ENCODE data around the gene MKNK2.
"Not testable (repeated sequence)": the region's sequence is repeated elsewhere in the genome, so short reads cannot be mapped to it uniquely, and the experiment has no call there.

MKNK2 gene

DNA sequence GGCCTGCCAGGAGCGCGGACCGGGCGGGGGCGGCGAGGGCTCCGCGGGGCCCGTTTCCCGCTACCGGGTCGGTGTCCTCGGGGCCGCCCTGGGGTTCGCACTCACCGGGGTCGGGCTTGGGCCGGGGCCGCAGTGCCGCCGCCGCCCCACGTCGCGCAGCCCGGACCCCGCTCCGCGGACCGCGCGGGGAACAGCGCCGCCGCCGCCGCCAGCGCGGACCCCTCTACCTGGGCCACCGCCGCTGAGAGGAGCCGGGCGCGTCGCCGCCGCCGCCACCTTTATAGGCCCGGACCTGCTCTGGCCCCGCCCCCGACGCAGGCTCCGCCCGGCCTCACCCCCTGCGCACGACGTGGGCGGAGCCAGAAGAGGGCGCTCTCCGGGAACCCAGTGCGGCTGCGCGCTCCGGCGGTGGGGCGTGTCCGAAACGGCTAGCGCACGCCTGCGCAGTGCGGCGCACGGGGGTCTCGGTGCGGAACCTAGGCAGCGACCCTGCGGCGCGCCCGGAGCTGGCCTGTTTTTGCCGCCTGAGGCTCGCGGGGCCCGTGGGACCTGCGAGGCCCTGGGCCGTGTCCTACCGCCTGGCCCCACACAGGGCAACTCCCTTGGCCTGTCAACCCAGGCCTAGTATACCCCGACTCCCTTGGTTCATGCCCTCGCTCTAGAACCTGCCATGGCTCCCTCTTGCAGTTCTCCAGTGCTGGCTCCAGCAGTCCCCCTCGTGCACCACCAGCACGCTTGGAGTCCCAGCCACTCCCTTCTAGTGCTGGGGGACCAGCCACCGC is at the start of gene MKNK2:
Gene MKNK2 (minus strand): TSS at position 254 of the 782 bp plus-strand sequence. CDS start 393 bp downstream, outside the sequence.
- DNase-seq (ENCODE audit: low spot score): peak; percentile 93

DNA sequence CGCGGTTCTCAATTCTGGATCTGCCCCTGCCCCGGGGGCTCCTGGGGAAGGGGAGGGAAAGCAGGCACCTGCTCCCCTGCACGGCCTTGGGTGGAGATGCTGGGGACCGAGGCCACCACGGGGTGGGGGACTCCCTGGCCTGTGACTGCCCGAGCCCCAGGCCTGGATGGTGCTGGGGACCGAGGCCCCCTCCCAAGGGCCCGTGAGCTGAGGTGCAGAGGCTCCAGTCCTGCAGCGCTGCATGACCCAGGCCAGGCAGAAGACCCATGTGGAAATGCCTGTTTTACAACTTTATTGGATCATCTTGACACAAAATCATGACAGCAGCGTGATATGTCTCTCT is 49.6 kb upstream of the MKNK2 start:
- no peak for DNase-seq (ENCODE audit: low spot score)

DNA sequence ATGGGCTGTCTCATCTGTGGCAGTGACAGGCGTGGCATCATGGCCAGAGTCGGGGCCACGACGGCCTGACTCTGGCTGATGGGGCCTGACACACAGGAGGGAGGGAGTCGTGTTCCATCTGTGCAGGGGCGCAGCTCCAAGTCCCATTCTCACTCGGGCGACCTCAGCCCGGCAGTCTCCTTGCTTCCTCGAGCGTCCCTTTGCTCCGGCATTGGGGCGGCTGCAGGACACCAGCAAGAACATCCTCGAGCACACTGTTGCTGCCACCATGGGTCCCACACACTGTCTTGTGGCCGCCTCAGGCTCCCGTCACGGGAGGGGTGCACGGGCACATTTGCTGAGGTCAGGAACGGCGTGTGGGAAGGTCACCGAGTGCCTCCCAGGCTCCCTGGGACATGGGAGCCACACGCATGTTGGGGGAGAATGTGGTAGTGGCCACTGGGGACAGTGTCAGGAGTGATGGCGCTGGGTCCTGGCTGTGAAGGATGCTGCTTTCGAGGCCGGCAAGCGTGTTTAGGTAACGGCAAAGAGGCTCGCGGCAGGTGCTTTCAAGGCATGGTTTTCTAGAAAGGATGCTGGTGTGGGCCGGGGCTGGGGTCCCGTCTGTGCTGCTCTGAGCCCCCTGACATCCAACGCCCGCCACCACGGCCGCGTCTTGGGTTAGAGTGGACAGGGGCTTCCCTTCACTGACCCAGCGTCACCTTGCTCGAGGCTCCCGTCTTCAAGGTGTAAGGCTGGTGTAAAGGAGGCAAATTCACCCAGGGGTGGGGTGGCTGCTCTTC is 49.1 kb upstream of the MKNK2 start:
- no peak for DNase-seq (ENCODE audit: low spot score)

DNA sequence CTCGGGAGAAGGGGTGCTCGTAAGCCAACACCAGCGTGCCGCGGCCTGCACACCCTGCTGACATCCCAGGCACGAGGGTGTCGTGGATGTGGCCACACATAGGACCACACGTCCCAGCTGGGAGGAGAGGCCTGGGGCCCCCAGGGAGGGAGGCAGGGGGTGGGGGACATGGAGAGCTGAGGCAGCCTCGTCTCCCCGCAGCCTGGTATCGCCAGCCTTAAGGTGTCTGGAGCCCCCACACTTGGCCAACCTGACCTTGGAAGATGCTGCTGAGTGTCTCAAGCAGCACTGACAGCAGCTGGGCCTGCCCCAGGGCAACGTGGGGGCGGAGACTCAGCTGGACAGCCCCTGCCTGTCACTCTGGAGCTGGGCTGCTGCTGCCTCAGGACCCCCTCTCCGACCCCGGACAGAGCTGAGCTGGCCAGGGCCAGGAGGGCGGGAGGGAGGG is 48.0 kb upstream of the MKNK2 start:
- DNase-seq (ENCODE audit: low spot score): no peak

DNA sequence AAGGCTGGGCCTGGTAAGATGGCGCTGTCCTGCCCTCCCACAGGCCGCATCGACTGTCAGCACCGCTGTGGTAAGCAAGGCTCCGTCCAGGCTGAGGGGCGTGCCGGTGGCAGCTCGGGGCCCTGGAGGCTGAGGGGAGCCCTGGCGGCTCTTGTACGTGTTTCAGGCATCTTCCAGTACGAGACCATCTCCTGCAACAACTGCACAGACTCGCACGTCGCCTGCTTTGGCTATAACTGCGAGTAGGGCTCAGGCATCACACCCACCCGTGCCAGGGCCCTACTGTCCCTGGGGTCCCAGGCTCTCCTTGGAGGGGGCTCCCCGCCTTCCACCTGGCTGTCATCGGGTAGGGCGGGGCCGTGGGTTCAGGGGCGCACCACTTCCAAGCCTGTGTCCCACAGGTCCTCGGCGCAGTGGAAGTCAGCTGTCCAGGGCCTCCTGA is 46.9 kb upstream of the MKNK2 start:
- no peak for DNase-seq (ENCODE audit: low spot score)

DNA sequence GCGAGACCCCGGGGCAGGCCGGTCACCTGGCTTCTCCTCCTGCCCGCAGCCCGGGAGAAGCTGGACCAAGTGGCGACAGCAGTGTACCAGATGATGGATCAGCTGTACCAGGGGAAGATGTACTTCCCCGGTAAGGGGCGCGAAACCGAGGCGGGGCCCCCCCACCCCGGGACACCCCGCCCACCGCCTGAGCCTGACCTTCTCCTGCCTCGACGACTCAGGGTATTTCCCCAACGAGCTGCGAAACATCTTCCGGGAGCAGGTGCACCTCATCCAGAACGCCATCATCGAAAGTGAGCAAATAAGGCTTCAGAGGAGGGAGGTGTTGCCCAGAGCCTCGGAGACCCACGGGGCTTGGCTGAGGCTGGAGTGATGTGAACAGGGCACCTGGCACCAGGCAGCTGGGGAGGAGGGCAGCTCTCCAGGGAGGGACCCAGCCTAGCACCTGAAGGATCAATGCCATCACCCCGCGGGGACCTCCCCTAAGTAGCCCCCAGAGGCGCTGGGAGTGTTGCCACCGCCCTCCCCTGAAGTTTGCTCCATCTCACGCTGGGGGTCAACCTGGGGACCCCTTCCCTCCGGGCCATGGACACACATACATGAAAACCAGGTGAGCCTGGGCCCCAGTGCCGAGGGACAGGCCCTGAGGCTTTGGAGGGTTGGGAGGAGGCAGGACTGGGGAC is 46.3 kb upstream of the MKNK2 start:
- no peak for DNase-seq (ENCODE audit: low spot score)

DNA sequence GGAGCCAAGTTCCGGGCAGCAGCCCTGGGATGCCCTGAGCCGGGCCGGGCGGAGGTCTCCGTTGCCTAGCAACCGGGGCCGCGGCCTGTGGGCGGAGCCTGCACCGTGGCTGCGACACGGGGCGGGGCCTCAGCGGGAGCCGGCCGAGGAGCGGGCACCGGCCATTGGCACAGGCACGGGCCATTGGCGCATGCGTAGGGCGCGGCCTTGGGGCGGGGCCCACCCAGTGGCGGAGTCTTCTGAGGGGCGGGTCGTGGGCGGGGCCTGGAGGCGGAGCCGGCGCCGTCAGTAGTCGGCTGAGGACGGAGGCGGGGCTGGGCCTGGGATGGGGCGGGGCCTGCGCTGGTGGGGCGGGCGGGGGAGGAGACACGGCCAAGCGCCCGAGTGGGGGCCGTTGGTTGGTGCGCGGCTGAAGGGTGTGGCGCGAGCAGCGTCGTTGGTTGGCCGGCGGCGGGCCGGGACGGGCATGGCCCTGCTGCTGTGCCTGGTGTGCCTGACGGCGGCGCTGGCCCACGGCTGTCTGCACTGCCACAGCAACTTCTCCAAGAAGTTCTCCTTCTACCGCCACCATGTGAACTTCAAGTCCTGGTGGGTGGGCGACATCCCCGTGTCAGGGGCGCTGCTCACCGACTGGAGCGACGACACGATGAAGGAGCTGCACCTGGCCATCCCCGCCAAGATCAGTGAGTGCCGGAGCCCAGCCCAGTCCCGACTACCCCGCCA is 45.6 kb upstream of the MKNK2 start, which contains the start of gene IZUMO4:
Gene IZUMO4 (plus strand): TSS at position 436 of the 723 bp plus-strand sequence. CDS start 31 bp downstream, at position 467.
- DNase-seq (ENCODE audit: low spot score): peak; percentile 96

DNA sequence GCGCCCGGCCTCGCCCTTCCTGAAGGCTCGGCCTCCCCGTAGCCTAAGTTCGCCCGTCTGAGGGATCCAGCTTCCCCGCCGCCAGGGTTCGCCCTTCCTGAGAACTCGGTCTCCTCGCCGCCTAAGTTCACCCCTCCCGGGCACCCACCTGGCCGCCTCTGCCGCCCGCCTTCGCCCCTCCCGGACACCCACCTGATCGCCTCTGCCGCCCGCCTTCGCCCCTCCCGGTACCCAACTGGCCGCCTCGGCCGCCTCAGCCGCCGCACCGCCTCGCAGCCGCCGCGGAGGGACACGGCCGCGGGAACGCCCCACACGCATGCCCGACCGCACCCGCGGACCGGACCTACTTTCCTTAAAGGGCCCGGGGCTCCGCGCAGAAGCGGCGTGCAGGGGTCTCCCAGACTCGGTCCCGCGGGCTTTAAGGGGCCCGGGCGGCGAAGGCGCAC is 45.0 kb upstream of the MKNK2 start, which contains the start of gene MOB3A:
Gene MOB3A (minus strand): TSS at position 293 of the 446 bp plus-strand sequence. CDS start 17,766 bp downstream, outside the sequence.
- peak; percentile 77 for DNase-seq (ENCODE audit: low spot score)

DNA sequence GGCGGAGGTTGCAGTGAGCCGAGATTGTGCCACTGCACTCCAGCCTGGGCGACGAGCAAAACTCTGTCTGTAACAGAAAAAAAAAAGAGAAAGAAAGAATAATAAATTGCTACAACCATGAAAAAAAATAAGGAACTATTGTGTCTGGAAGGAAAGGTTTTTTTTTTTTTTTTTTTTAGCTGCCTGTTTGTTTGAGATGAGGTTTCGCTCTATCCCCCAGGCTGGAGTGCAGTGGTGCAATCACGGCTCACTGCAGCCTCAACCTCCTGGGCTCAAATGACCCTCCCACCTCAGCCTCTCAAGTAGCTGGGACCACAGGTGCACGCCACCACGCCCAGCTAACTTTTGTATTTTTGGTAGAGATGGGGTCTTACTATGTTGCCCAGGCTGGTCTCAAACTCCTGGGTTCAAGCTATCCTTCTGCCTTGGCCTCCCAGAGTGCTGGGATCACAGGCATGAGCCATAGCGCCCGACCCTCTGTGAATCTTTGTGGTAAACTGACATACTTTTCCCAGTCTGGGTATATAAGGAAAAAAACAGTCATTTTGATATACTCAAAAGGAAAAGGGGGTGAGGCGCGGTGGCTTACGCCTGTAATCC is 41.0 kb upstream of the MKNK2 start:
- not testable (repeated sequence) for DNase-seq (ENCODE audit: low spot score)

DNA sequence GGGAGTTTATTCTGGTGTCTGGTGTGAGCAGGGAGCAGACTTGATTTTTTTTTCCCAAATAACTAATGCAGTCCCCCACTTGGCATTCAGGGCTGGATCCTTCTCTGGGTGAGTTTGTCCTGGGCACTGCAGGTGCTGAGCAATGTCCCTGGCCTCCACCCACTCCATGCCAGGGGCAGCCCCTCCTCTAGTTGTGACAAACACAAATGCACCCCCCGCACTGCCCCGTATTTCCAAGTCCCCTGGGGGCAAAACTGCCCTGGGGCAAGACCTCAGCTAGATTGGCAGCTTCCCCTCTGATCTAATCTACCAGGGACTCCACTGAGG is 38.6 kb upstream of the MKNK2 start:
- DNase-seq (ENCODE audit: low spot score): no peak

DNA sequence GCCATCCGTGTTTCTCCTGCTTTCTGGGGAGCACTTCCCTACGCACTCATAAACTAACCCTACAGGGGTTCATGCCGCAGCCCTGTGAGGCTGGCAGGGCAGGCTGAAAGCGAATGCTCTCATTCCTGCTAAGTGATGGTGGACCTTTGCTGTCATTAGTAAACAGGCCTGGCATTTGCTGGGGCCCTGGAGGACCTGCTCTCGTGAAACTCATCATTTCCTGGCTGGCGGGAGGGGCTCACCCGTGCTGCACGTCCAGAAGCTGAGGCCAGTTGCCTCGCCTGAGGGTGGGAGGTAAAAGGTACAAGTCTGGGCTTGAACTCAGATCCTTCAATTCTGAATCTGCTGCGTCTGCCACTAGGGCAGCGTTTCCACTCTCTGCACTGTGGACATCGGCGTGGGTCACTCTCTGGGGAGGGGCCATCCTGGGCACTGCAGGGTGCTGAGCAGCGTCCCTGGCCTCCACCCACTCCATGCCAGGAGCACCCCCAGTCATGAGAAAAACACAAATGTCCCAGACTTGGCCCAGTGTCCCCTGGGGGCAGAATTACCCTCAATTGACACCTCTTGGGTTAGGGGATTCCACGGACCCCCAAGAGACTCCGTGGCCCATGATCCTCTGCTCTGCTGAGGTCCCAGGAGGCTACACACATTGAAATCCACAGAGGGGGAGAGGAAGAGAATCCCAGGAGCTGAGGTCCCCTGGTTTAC is 38.1 kb upstream of the MKNK2 start:
- DNase-seq (ENCODE audit: low spot score): no peak

DNA sequence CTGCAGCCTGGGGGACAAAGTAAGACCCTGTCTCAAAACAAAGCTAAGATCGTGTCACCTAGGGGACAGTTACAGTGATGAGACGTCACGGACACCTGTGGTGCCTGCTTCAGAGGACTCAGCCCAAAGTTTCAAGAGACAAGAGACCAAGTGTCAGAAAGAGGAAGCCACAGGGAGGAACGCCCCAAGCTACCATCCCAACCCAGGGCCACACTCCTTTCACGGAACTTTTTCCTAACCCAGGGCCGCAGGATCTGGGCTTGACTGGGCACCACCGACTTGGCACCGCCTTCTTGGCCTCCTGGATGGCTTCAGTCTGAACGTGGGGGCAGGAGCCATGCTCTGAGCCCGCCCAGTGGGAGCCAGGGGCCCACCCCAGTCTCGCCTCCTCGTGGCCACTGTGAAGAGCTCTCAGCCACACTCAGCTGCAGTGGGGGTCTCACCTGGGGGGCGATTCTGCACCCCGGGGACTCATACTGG is 36.6 kb upstream of the MKNK2 start:
- DNase-seq (ENCODE audit: low spot score): no peak

DNA sequence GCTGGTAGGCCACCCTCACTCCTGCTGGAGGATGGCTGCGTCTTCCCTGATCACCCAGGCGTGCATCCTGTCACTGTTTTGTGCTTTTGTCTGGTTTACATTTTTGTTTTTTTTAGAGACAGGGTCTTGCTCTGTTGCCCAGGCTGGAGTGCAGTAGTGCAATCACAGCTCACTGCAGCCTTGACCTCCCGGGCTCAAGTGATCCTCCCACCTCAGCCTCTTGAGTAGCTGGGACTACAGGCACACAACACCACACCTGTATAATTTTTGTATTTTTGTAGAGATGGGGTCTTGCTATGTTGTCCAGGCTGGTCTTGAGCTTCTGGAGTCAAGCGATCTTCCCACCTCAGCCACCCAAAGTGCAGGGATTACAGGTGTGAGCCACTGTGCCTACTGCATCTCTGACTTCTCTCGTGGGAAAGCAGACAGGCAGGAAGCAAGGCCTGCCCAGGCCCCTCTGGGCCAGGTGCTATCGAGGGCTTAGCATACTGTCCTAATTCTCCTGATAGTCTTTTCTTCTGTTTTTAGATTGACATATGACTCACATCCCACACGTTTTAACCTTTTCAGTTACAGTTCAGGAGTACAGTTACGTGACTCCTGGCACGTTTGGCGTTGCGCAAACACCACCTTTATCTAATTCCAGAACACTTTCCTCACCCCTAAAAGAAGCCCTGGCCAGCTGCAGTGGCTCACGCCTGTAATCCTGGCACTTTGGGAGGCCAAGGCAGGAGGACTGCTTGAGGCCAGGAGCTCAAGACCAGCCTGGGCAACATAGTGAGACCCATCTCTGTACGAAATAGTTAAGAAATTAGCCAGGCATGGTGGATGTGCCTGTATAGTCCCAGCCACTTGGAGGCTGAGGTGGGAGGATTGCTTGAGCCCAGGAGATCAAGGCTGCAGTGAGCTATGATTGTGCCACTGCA is 35.9 kb upstream of the MKNK2 start:
- not testable (repeated sequence) for DNase-seq (ENCODE audit: low spot score)

DNA sequence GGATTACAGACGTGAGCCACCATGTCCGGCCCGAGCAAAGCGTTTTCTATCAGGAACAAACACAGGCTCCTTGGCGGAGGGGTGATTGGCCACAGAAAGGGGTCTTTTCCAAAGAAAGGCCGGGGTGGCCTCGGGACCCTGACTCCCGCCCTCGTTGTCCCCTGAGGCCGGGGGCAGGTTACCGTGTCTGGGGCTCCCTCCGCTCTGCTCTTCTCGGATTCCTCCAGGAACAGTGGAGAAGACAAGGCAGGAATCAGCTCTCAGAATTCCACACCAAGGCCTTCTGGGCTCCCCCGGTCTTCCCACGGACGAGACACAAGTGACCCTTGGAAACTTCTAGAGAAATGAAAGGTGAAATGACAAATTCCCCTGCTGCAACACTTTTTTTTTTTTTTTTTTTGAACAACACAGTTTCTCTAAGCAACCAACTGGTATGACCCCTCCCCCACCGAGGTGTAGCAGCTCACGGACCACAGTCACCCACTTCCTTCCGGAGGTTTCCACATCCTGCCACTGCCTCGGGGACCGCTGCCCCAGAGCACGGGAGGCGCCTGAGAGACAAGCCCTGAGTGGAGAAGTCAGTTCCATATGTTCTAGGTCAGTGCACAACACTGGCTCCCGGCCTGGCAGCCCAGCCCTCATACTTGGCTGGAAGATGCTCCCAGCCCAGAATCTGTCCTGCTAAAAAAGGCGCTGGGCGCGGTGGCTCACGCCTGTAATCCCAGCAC is 34.1 kb upstream of the MKNK2 start:
- DNase-seq (ENCODE audit: low spot score): peak; percentile 41

DNA sequence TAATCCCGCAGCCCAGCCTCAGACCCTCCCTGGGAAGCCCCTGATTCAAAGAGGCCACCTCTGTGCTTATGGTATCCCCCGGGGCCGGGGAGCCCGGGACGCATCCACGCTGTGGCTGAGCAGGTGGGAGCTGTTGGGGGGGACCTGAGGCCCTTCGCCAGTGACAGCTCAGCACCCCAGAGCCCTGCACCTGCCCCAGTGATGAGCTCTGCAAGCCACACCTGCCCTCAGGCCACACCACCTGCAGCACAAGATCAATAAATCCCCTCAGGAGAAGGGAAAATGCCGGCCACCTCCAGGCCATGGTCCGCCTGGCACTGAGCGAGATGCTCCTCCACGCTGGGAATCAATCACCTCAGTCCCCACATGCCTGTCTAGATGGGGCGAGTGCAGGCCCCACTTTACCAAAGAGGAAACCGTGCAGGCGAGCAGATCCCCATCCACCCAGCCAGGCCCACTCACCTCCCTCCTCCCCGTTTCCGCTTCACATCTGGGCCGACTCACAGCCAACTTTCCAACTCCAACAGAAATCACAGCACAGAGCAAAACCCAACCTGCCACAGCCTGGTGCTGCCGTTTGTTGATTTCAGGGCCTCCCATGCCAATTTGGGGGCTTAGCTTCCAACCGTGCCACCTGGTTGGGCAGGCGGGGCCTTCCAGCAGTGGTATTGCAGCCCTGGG is 32.3 kb upstream of the MKNK2 start:
- DNase-seq (ENCODE audit: low spot score): no peak

DNA sequence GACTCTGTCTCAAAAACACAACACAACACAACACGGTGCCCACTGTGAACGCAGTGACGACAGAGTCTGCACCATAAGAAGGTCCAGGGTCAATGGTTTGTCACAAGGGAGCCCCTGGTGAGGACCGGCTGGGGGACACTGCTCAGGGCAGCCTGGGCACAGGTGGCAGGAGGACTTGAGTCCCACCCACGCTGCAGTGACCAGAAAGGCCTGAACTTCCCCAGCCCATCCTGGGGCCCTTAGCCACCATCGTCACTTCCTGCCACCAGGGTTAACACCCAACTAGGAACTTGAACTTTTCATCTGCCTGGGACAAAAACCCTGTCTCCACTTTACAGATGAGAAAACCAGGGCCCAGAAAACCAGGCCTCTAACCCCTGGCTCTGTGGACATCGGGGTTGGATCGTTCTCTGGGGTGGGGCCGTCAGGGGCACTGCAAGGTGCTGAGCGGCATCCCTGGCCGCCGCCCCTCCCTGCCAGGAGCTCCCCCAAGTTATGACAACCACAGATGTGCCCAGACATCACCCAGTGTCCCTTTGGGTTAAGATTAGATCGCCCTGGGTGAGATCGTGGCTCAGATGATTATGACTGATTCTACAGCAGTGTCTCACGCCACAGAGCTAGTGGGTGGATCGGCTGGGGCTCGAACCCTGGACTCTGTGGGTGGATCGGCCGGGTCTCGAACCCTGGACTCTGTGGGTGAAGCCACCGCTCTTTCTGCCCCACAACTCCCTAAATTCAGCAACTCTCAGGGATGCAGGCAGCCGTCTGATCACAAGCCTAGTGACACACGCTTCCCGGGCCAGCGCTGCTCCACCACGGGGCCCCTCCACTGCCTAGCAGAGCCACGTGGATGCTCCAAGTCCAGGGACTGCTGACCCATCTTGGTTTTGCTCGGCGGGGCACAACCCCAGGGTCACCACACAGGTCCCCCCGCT is 31.1 kb upstream of the MKNK2 start:
- DNase-seq (ENCODE audit: low spot score): no peak
